Kidney (tissue), 14 donors: ENCODE results near the gene TMCC1. TPM values are rescaled to one million over a fixed set of nuclear protein-coding genes. Genes with fewer than 3 reads are reported as not detected.

Experiments used
- DNase-seq, 5 donors: peaks; one replicate each; pipeline ENCODE4 v3.0.0-alpha.2; 2013 to 2020
- FAIRE-seq: peaks from 2 replicates; lab custom pipeline; 2012; peaks lifted over from hg19 to GRCh38; lab: Jason Lieb, UNC
- H3K27ac ChIP-seq, 2 donors: one replicate each; pipeline ENCODE4 v1.7.0; 2013; ENCODE audit warnings: low read depth in 2 of 2, low read length in 2 of 2, inconsistent platforms in 1 of 2
- H3K27me3 ChIP-seq: one replicate; pipeline ENCODE4 v1.7.1; 2013; ENCODE audit warnings: low read length, inconsistent platforms; ENCODE audit not compliant: control insufficient read depth, insufficient read depth
- H3K36me3 ChIP-seq, 3 donors: one replicate each; pipeline versions ENCODE4 v1.7.0 to v1.7.1; 2013; ENCODE audit warnings: low read length in 3 of 3, control low read depth in 1 of 3, inconsistent platforms in 1 of 3; ENCODE audit not compliant: insufficient read depth in 3 of 3, control insufficient read depth in 2 of 3
- H3K4me1 ChIP-seq, 3 donors: one replicate each; pipeline versions ENCODE4 v1.7.0 to v1.7.1; 2013; ENCODE audit warnings: low read length in 3 of 3, inconsistent platforms in 1 of 3, low read depth in 1 of 3; ENCODE audit not compliant: control insufficient read depth in 2 of 3, insufficient read depth in 2 of 3
- H3K4me3 ChIP-seq, 3 donors: one replicate each; pipeline versions ENCODE4 v1.7.0 to v1.8.1; 2013; ENCODE audit warnings: low read length in 3 of 3, control low read depth in 1 of 3, inconsistent platforms in 1 of 3
- H3K9ac ChIP-seq, 3 donors: one replicate each; pipeline versions ENCODE4 v1.7.0 to v1.7.1; 2013; ENCODE audit warnings: low read length in 3 of 3, control low read depth in 1 of 3, inconsistent platforms in 1 of 3
- H3K9me3 ChIP-seq, 3 donors: one replicate each; pipeline versions ENCODE4 v1.7.0 to v1.7.1; 2013; ENCODE audit warnings: low read length in 3 of 3, control low read depth in 1 of 3, inconsistent platforms in 1 of 3; ENCODE audit not compliant: control insufficient read depth in 2 of 3, insufficient read depth in 1 of 3
- intact Hi-C: fragments of 100-400 bp; cut with DNase I; formaldehyde crosslinking; loops from one replicate; pipeline ENCODE4 v1.11.1; 2022
- polyA plus RNA-seq: library from polyadenylated mRNA; stranded (reverse); fragments of 350-450 nt; fragmentation: Illumina TruSeq; extraction: RNeasy Lipid Tissue Mini Kit (QIAGEN cat#74804); gene quantifications from one replicate; pipeline ENCODE4 v1.2.3, GENCODE V29; 2014; ENCODE audit warnings: low read depth, low replicate concordance; ENCODE audit not compliant: insufficient read depth
- total RNA-seq: library from RNA; stranded (reverse); fragmentation: NEBNext Ultra II Directional; extraction: Animal tissue kit (Norgen Biotek cat#: 25700); gene quantifications from one replicate; pipeline ENCODE4 v1.2.1, GENCODE V29; 2021
- TF ChIP-seq, protein P1 (sequence below): IDR thresholded peaks from 3 replicates; pipeline ENCODE4 v1.5.1; 2012; ENCODE audit warnings: mild to moderate bottlenecking, moderate library complexity, borderline replicate concordance; ENCODE audit not compliant: insufficient read depth; ENCODE audit errors: extremely low read depth
- donor health status: control.
- donor health status: control.
- donor health status: control.
- donor health status: control.
- donor health status: control.
- donor health status: DM: yes; HTN: yes; CAD: no.
- donor health status: Normal renal cell carcinoma (clear cell type).

TMCC1 gene
- total and polyA plus RNA-seq, 2 donors from 2014 or later, result 8.4 to 42.4 TPM

DNA sequence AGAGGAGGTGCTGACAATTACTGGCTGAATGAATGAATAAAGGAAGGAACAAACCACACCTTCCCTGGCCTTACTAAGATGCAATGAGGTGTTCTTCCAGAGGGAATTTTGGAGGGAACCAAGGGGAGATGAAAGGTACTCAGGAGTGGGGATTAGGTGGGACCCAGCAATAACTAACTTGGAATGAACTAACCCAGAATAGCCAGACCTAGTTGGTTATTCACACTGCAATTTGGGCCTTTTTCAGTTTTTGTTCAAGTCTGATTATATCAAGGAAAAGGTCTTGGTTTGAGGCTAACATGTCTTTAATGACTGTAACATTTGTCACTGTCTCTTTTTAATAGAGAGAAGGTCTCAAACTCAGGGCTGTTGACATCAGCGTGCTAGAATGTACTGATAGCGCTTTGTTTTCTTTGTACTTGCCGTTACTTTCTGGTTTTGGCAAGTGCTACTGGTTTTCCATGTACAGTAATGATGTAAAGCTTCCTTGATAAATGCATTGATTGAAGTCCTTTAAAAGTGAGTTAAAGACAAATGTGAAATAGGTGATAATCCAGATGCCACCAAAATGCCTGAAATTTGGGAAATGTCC lies 283.8 kb downstream of the TMCC1 start:
- TF ChIP-seq, protein P1, sequence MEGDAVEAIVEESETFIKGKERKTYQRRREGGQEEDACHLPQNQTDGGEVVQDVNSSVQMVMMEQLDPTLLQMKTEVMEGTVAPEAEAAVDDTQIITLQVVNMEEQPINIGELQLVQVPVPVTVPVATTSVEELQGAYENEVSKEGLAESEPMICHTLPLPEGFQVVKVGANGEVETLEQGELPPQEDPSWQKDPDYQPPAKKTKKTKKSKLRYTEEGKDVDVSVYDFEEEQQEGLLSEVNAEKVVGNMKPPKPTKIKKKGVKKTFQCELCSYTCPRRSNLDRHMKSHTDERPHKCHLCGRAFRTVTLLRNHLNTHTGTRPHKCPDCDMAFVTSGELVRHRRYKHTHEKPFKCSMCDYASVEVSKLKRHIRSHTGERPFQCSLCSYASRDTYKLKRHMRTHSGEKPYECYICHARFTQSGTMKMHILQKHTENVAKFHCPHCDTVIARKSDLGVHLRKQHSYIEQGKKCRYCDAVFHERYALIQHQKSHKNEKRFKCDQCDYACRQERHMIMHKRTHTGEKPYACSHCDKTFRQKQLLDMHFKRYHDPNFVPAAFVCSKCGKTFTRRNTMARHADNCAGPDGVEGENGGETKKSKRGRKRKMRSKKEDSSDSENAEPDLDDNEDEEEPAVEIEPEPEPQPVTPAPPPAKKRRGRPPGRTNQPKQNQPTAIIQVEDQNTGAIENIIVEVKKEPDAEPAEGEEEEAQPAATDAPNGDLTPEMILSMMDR, result no peak
- intact Hi-C loops, result no loop called here
- Histone ChIP-seq H3K27me3 (no peaks in the 10 kb centered on the region), H3K9ac (no peak overlapping the region), H3K9me3 (no peaks in the 10 kb centered on the region), H3K36me3 (no peaks in the 10 kb centered on the region), H3K27ac (peak overlapping the region in 1 of 2 donors; percentile 76), H3K4me1 (peaks cover 0 to 30% (median 4%) of the 10 kb centered on the region in 3 donors), H3K4me3 (no peak overlapping the region)
- no peak for FAIRE-seq
- DNase-seq, result no peak

DNA sequence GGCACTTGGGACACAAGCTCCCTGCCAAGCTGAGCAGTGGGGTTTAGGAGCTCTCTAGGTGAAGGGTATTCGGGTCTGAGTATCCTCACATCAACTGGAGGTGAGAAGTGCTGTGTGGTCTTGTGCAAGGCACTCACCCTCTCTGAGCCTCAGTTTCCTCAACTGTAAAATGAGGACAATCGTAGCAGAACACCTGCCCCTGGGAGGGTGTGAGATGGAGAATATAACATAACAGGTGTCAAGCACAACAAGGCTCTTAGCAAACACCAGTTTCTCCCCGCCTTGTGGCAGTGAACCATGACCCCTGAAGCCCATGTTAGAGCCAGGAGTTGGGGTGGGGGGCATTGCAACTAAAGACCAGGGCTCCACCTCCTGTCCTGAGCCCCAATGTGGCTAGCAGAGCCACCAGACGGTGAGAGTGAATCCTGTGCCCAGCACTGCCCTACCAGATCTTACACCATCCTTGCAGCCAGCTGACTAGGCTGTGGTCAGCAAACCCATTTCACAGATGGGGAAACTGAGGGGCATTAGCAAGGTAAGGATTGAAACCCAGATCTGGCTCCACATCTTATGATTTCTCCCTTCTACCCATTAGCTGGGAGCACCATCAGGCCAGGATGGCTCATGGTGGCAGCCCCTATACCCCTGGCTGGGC lies 284.4 kb downstream of the TMCC1 start:
- Histone ChIP-seq H3K27me3 (no peaks in the 10 kb centered on the region), H3K36me3 (no peaks in the 10 kb centered on the region), H3K9ac (no peak overlapping the region), H3K4me3 (no peak overlapping the region), H3K27ac (peak overlapping the region; percentile 29 to 33), H3K4me1 (peaks cover 0 to 31% (median 4%) of the 10 kb centered on the region in 3 donors), H3K9me3 (no peaks in the 10 kb centered on the region)
- intact Hi-C loops, result no loop called here
- no peak for DNase-seq
- no peak for FAIRE-seq
- TF ChIP-seq, protein P1, result no peak

DNA sequence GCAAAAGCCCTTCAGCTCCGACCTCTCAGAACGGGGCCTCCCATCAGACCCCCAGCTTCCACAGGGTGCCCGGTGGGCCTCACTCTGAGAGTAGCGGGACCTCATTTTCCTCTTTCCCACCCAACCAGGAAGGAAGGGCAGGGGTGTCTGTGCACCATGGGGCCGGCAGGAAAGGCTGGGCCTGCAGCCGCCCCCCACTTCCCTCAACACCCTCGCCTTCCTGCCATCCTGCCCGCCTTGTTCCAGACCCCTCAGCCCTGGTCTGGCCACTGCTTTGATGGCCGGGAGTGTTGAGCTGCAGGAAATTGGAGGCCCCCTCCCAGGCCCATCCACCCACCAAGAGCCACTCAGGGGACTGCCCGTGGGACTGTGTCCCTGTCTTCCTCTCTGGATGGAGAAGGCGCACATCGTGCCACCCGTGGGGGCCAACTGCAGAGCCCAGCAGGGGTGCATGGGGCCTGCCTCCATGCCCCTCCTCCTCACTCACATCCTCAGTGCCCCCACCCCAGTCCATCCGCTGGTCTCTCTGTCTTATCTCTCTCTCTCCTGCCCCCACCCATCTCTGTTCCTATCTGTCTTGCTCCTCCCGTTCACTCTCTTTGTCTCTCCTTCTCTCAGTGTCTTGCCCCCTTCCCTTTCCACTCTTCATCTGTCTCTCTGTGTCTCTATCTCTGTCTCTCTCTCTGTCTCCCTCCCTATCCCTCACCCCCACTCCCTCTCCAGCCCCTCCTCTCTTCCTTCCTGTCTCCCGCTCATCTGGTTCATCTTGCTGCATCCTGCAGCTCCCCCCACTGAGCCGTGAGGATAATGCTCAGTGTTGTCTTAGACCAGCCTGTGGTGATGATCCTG lies 285.2 kb downstream of the TMCC1 start:
- FAIRE-seq, result no peak
- H3K9me3 ChIP-seq, result no peaks in the 10 kb centered on the region
- no peak overlapping the region for H3K9ac ChIP-seq
- intact Hi-C loops, result no loop called here
- H3K36me3 ChIP-seq, result no peaks in the 10 kb centered on the region
- TF ChIP-seq, protein P1, result no peak
- no peak overlapping the region for H3K4me3 ChIP-seq
- H3K27ac ChIP-seq, result peak overlapping the region; percentile 82 to 92
- peaks cover 0 to 31% (median 4%) of the 10 kb centered on the region in 3 donors for H3K4me1 ChIP-seq
- peak in 3 of 5 donors; percentile 52 to 83 (median 60) for DNase-seq
- no peaks in the 10 kb centered on the region for H3K27me3 ChIP-seq
